Measurements from ENCODE around the gene SLC12A4. TPM values are rescaled to one million over a fixed set of nuclear protein-coding genes. Genes with fewer than 3 reads are reported as not detected.

SLC12A4 gene
- total RNA-seq, 1 experiment from 2014 or later, result 33.2 TPM

- CTCF ChIA-PET, result interaction anchor here (1.2 kb wide), 1 partner anchor 40 kb away, joined by 4 read pairs; the partner anchor contains the start of gene NRN1L
- TF ChIP-seq CTCF (conservative IDR thresholded peaks at IDR 0.05; ENCODE audit: low read depth, low read length) (no peak), EZH2 (IDR thresholded peaks at IDR 0.05; ENCODE audit: low read length, unreplicated experiment) (no peak), EZH2phosphoT487 (IDR thresholded peaks at IDR 0.05; ENCODE audit: borderline replicate concordance, low read length) (no peak)
- 0 out of 2 replicates have a peak, but pooled peaks cover 3% of the 10 kb centered on the region for H3K79me2 ChIP-seq (ENCODE audit: low read length)
- H3K27me3 ChIP-seq (ENCODE audit: low read length), result no peaks in the 10 kb centered on the region
- H4K20me1 ChIP-seq (ENCODE audit: low read length), result no peaks in the 10 kb centered on the region
- no peak overlapping the region for H3K4me3 ChIP-seq (ENCODE audit: low read length)
- H3K9ac ChIP-seq (ENCODE audit: low read length), result no peak overlapping the region
- intact Hi-C loops (cut with micrococcal nuclease), result no loop called here
- no peak overlapping the region for H2AFZ ChIP-seq (ENCODE audit: low read length)
- H3K9me2 ChIP-seq (replicated peaks; ENCODE audit: low read length), result no peaks in the 10 kb centered on the region
- no peak overlapping the region for H3K4me2 ChIP-seq (ENCODE audit: low read length)
- POLR2A ChIA-PET (ENCODE audit: unreplicated experiment), result no interaction called here
- DNase-seq (no peak), ATAC-seq (no peak)
- no peaks in the 10 kb centered on the region for H3K36me3 ChIP-seq (ENCODE audit: low read depth, low read length)
- H3F3A ChIP-seq (ENCODE audit: low read length, unreplicated experiment), result no peaks in the 10 kb centered on the region
- BruUV-seq (replicated peaks), result no TSS peak
- H3K27ac ChIP-seq (ENCODE audit: low read length), result no peak overlapping the region
- H3K4me1 ChIP-seq (ENCODE audit: insufficient read depth, low read length), result peaks cover 18% of the 10 kb centered on the region
- H3K9me3 ChIP-seq (ENCODE audit: low read length), result no peaks in the 10 kb centered on the region
Observed at GRCh38 chr16:67924140-67924906, 44.1 kb downstream of the SLC12A4 start.

- DNase-seq (no peak), ATAC-seq (no peak)
- Histone ChIP-seq H3K9me2 (replicated peaks; ENCODE audit: low read length) (no peaks in the 10 kb centered on the region), H3K27me3 (ENCODE audit: low read length) (no peaks in the 10 kb centered on the region), H3K79me2 (ENCODE audit: low read length) (0 out of 2 replicates have a peak, but pooled peaks cover 4% of the 10 kb centered on the region), H3K4me3 (ENCODE audit: low read length) (no peak overlapping the region), H3K4me2 (ENCODE audit: low read length) (no peak overlapping the region), H3K36me3 (ENCODE audit: low read depth, low read length) (no peaks in the 10 kb centered on the region; the same call in 1 of the 2 replicates), H4K20me1 (ENCODE audit: low read length) (no peaks in the 10 kb centered on the region), H3F3A (ENCODE audit: low read length, unreplicated experiment) (no peaks in the 10 kb centered on the region), H2AFZ (ENCODE audit: low read length) (no peak overlapping the region), H3K4me1 (ENCODE audit: insufficient read depth, low read length) (peaks cover 18% of the 10 kb centered on the region), H3K27ac (ENCODE audit: low read length) (no peak overlapping the region), H3K9ac (ENCODE audit: low read length) (no peak overlapping the region), H3K9me3 (ENCODE audit: low read length) (no peaks in the 10 kb centered on the region)
- no TSS peak for BruUV-seq (replicated peaks)
- TF ChIP-seq CTCF (conservative IDR thresholded peaks at IDR 0.05; ENCODE audit: low read depth, low read length), result no peak
- TF ChIP-seq EZH2 (IDR thresholded peaks at IDR 0.05; ENCODE audit: low read length, unreplicated experiment), result no peak
- no peak for TF ChIP-seq EZH2phosphoT487 (IDR thresholded peaks at IDR 0.05; ENCODE audit: borderline replicate concordance, low read length)
- intact Hi-C loops (cut with micrococcal nuclease), result no loop called here
- ChIA-PET CTCF (no interaction called here), POLR2A (ENCODE audit: unreplicated experiment) (no interaction called here)
Observed at GRCh38 chr16:67923414-67924116, 44.9 kb downstream of the SLC12A4 start.

Data from PC-3 (cell line).